GM18511 (cell line): Measurements from ENCODE around the gene CAPN2.

Source experiments
- ATAC-seq: cut with Tn5 transposase; IDR thresholded peaks from one replicate; pipeline ENCODE4 v1.9.1; 2021; ENCODE audit warnings: mild to moderate bottlenecking, moderate library complexity; ENCODE audit not compliant: unreplicated experiment

CAPN2 gene

GRCh38 chr1:223712194-223712849, at the start of gene CAPN2:
CAPN2 (plus strand) TSS chr1:223712539; CDS start chr1:223712641, 102 bp downstream.
- ATAC-seq, result peak; percentile 60

- ATAC-seq, result no peak
These were observed 49.4 kb upstream of the CAPN2 start for GRCh38 chr1:223662943-223663342.

GRCh38 chr1:223664106-223664505, 48.2 kb upstream of the CAPN2 start:
- no peak for ATAC-seq

GRCh38 chr1:223665592-223666312, 46.6 kb upstream of the CAPN2 start, which contains the start of gene CAPN8:
CAPN8 (minus strand) TSS chr1:223665701; CDS start chr1:223665646, 55 bp downstream.
- no peak for ATAC-seq

- ATAC-seq, result peak; percentile 64
These were observed 44.7 kb upstream of the CAPN2 start for GRCh38 chr1:223667484-223668182.

- ATAC-seq, result no peak
These were observed 43.1 kb upstream of the CAPN2 start for GRCh38 chr1:223669003-223669795.

- no peak for ATAC-seq
These were observed 41.7 kb upstream of the CAPN2 start for GRCh38 chr1:223670458-223671159.

- no peak for ATAC-seq
These were observed 38.0 kb upstream of the CAPN2 start for GRCh38 chr1:223674119-223674890.

GRCh38 chr1:223678841-223679240, 33.5 kb upstream of the CAPN2 start:
- ATAC-seq, result no peak

GRCh38 chr1:223680188-223680587, 32.2 kb upstream of the CAPN2 start:
- ATAC-seq, result no peak

- no peak for ATAC-seq
These were observed 29.8 kb upstream of the CAPN2 start for GRCh38 chr1:223682502-223682901.

GRCh38 chr1:223683586-223684487, 28.5 kb upstream of the CAPN2 start:
- no peak for ATAC-seq

- ATAC-seq, result no peak
These were observed 27.9 kb upstream of the CAPN2 start for GRCh38 chr1:223684488-223684792.

- ATAC-seq, result no peak
These were observed 21.2 kb upstream of the CAPN2 start for GRCh38 chr1:223691121-223691520.

- ATAC-seq, result no peak
These were observed 17.3 kb upstream of the CAPN2 start for GRCh38 chr1:223695014-223695548.

- ATAC-seq, result no peak
These were observed 16.4 kb upstream of the CAPN2 start for GRCh38 chr1:223695941-223696340.

- ATAC-seq, result no peak
These were observed 11.9 kb upstream of the CAPN2 start for GRCh38 chr1:223700388-223700918.

- no peak for ATAC-seq
These were observed 11.2 kb upstream of the CAPN2 start for GRCh38 chr1:223700942-223701637.
